Measurements from ENCODE around the gene CDH15.

CDH15 gene

DNA sequence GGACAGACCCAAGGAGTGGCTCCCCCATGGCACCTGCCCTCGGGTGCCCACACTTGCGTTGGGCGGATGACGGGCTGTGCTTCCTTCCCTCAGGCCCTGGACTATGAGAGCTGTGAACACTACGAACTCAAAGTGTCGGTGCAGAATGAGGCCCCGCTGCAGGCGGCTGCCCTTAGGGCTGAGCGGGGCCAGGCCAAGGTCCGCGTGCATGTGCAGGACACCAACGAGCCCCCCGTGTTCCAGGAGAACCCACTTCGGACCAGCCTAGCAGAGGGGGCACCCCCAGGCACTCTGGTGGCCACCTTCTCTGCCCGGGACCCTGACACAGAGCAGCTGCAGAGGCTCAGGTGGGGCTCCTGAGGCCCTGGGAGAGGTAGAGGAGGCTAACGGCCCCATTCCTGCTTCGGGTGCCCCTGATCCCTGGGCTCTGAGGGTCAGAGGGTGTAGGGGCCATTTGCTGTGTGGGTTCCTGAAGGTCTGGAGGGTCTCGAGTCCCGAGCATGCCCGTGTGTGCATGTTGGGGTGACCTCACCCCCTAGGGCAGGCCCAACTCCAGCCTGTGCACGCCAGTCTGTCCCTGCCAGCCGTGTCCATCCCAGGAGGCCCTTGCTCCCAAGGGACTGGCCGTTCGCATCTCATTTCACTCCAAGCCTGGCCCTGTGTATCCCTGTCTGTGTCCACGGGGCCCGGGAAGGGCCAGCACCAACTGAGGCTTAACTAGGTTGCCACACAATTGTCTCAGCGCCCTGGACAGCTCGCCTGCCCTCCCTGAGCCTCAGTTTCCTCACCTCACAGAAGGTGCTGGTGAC is 18.8 kb downstream of the CDH15 start:
- DNase-seq, result no peak

DNA sequence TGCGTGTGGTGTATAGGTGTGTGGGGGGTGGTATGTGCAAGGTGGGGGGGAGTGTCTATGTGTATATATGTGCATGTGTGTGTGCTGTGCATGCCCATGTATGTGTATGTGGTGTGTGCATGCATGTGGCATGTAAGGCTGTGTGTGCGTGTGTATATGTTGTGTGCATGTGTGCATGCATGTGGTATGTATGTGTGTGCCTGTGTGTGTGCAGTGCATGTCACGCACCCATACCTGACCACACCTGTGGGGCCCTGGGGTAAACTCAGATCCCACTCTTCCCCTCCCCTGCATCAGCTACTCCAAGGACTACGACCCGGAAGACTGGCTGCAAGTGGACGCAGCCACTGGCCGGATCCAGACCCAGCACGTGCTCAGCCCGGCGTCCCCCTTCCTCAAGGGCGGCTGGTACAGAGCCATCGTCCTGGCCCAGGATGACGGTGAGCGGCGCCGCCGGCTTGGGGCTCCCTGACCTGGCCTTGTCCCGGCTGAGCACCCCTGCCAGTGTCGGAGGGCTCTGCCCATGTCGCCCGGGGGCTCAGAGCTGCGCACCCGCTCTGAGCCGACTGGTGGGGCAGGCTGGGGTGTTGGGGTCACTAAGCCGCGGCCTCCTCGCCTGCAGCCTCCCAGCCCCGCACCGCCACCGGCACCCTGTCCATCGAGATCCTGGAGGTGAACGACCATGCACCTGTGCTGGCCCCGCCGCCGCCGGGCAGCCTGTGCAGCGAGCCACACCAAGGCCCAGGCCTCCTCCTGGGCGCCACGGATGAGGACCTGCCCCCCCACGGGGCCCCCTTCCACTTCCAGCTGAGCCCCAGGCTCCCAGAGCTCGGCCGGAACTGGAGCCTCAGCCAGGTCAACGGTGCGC is 19.7 kb downstream of the CDH15 start:
- DNase-seq, result no peak

DNA sequence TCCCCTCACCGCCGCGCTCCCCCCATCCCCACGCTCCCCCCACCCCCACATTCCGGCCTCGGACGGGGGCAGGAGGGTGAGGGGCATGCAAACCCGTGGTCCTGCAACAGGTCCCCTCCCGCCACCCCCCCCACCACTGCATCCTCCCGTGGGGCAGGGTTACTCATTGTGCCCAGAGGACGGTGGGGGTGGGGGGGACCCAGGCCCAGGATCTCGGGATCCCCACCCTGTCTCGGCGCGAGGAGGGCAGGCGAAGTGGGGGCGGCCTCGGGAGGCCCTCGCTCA is 20.3 kb downstream of the CDH15 start:
- DNase-seq, result no peak

DNA sequence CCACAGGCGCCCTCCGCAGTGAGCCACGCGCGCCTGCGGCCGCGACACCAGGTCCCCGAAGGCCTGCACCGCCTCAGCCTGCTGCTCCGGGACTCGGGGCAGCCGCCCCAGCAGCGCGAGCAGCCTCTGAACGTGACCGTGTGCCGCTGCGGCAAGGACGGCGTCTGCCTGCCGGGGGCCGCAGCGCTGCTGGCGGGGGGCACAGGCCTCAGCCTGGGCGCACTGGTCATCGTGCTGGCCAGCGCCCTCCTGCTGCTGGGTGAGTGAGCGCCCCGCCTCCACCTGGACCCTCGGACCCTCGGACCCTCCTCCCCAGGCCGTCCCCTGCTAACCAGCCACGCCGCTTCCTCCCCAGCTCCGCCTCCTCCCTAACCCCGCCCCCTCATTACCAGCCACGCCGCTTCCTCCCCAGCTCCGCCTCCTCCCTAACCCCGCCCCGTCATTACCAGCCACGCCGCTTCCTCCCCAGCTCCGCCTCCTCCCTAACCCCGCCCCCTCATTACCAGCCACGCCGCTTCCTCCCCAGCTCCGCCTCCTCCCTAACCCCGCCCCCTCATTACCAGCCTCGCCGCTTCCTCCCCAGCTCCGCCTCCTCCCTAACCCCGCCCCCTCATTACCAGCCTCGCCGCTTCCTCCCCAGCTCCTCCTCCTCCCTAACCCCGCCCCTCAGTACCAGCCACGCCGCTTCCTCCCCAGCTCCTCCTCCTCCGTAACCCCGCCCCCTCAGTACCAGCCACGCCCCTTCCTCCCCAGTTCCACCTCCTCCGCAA is 20.8 kb downstream of the CDH15 start:
- peak; percentile 41 to 84 for DNase-seq

DNA sequence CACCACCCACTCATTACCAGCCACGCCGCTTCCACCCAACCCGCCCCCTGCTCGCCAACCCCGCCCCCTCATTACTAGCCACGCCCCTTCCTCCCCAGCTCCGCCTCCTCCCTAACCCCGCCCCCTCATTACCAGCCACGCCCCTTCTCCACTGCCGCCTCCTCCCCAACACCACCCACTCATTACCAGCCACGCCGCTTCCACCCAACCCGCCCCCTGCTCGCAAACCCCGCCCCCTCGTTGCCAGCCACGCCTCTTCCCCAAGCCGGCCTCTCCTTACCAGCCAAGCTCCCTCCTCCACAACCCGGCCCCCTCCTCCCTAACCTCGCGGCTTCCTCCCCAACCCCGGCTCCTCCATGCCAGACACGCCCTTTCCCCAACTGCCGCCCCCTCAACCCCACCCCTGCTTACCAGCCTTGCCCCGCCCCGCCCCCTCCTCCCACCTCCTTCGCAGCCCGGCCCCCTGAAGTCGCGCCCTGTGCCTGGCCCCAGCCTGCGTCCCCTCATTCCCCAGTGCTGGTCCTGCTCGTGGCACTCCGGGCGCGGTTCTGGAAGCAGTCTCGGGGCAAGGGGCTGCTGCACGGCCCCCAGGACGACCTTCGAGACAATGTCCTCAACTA is 21.5 kb downstream of the CDH15 start:
- DNase-seq, result peak in 1 of 2 donors; percentile 65

DNA sequence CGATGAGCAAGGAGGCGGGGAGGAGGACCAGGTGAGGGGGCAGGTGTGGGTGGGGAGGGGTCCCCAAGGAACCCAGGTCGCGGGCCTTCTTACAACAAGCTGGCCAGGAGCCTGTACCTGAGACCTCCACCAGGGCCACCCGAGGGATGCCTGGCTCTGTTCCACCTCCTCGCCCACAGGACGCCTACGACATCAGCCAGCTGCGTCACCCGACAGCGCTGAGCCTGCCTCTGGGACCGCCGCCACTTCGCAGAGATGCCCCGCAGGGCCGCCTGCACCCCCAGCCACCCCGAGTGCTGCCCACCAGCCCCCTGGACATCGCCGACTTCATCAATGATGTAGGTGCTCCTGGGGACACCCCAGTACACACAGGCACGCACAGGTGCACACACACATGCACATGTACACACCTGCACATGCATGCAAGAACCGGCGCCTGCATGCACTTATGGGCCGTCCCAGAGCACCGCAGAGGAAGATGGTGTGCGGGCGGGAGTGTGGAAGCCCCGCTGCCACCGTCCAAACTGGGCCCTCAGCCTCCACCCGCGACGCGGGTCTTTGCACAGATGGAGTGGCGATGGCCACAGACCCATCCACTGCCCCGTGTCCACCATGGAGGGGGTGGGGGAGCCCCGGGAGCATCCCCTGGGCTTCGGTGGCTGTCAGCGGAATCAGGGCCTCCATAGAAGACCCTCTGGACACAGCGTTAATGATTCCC is 22.2 kb downstream of the CDH15 start:
- no peak for DNase-seq

DNA sequence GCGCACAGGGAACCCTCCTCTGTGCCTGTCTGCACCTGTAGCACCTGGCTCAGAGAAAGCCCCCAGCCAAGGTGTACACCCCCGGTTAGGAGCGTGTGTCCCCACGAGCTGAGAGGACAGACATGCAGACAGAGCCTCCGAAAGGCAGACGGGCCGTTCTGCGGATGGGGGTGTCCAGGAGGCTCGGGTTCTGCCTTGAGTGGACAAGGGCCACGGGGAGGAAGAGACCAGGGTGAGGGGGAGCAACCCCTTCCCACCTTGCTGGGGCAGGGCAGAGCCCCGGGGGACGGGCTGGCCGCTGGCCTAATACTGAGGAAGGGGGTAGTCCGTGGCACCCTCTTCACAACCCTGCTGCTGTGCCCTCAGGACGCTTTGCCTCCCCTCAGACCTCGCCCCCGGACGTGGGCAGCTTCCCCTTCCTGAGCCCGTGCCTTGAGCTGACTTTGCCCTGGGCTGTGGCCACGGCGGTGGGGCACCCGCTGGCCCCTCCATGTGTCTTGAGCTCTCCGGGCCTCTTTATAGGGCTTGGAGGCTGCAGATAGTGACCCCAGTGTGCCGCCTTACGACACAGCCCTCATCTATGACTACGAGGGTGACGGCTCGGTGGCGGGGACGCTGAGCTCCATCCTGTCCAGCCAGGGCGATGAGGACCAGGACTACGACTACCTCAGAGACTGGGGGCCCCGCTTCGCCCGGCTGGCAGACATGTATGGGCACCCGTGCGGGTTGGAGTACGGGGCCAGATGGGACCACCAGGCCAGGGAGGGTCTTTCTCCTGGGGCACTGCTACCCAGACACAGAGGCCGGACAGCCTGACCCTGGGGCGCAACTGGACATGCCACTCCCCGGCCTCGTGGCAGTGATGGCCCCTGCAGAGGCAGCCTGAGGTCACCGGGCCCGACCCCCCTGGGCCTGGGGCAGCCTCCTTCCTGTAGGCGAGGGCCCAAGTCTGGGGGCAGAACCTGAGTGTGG is 23.1 kb downstream of the CDH15 start:
- DNase-seq, result no peak

DNA sequence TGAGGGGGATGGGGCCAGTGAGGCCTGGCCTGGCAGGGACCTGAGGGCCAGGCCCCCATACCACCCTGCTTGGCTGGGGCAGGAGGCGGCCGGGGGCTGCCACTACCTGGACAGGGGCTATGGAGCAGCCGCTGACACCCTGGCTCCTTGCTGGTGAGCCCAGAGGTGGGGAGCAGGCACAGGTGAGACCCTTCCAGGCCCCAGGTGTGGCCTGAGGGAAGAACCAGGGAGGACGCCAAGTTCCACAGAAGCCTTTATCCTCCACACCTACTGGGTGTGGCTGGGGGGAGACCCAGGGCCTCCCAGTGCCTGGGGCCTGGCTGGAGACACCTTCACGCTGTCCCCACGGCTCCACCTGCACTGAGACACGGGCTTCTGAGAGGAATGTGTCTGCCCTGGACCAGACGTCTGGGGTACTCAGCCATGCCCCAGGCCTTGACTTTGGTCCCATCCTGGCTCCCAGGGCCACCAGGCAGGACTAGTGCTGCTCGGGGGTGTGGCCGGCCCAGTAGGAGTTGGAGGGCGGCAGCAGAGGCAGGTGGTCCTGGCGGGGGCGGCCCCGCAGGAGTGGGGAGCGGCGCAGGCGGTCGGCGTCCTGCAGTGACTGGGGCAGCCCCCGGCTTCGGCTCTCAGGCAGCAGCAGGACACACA is 24.1 kb downstream of the CDH15 start:
- DNase-seq, result no peak

DNA sequence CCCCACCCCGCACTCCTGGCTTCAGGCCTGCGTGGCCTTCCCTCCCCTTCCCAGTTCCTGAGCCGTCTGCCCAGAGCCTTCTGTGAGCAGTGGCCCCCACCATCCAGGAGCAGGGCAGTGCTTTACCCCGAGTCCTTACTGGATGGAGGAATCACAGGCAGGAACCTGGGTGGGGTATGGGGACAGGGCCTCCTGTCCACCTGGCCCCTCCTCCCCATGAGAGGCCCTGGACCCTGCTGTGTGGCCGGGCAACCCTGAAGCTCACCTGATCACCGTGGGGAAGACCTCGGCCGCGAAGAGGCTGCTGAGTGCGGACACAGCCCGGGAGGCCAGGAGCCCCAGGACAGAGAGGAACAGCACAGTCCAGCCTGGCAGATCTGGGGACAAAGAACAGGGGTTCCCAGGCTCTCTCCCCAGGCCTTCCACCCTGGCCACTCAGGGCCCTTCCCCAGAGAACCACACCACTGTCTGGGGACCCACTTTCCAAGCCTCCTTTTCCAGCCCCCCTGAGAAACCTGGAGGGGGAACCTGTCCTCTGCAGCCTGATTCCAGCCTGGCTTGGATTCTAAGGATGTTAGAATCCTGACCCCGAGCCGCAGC is 25.6 kb downstream of the CDH15 start:
- no peak for DNase-seq

DNA sequence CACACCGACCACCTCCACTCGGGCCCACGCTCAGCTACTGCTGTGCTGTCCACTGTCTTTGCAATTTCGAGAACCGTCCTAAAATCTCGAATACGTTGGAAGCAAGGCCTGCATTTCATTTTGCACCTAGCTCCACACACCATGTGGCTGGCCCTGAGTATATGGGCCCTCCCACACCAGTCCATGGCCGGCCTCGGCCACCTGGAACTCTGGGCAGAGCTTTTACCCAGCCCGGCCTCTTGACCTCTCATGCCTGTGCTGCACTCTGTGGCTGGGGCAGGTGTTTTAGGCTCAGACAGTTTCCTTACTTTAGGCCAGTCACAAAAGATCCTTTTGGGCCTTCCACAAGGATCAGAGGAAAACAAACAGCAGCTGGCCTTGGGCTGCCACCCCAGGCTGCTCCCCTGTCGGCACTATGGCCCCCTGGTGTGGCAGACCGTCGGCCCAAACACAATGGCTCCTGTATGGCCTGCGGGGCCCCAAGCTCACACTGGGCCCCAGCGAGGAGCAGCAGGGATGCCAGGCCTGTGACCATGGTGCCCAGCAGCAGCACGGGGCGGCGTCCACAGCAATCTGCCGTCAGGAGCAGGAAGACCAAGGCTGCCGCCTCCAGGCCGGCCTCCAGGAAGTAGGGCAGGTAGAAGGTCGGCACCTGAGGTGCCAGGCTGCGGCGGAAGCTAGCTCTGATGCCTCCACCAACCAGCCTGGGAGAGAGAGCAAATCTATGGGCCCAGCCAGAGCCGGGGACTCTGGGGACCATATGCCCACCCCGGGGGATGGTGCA is 26.3 kb downstream of the CDH15 start:
- no peak for DNase-seq

DNA sequence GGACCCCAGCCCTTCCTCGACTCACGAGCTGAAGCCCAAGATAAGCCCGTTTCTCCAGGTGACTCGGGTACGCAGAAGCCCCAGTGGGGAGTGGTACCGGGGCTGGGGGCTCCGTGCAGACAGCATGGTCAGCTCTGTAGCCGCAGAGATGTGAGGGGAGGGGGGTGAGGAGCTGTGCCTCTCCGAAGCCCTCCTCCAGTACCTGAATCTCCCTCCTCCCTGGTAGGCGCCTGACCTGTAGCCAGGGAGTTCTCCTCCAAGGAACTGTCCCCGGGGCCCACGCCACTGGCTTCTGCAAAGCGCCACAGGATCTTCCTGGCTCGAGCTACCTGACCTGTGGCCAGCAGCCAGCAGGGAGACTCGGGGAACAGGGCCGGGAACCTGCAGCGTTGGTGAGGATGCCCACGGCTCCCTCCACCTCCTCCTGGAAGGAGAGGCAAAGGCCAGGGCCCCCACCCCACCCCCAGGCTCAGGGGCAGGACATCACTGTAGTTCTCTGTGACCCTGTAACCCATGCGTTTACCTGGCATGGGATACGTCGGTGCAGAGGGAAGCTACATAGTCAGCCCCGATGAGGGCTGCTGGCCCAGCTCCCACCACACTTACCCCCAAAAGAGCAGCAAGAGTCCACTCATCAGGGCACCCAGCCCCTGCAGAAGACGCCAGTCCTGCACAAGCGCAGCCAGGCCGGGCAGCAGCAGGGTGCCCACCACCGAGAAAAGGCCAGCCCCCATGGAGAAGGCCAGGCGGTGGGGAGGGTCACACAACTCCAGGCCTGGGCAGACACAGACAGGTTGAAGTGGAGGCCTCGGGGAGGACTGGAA is 27.1 kb downstream of the CDH15 start:
- no peak for DNase-seq

DNA sequence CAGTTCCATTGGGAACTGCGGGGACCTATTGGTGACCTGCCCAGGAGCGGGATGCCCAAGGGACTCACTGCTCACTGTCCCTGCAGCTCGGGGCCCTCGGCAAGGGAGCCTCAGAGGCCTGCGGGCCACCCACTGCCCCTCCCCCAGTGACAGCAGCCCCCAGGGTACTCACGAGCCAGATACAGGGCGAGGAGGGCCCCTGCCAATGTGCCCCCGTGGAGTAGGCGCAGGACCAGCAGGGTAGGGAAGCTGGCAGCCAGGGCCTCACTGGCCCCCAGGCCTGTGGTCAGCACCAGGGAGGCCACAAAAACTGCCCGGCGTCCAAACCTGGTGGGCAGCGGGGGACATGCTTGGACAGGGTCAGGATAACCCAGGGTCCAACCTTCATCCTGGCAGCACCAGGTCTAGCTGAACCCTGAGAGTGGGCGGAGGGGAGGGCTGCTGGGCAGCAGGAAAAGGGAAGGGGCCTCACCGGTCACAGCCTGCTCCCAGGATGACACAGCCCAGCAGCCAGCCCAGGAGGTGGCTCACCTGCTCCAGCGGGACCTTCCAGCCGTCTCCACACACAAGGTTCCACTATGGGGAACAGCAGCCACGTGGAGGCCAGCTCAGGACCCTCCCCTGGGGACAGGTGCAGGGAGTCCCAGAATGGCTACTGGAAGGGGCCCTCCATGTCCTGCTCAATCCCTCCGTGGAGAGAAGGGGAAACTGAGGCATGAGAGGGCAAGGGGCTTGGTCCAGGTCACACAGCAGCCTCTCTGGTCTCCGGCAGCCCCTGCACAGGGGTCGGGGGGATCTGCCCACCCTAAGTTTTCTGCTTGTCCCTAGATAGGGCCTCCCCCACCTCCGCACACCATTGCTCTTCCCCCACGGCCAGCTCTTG is 27.9 kb downstream of the CDH15 start:
- no peak for DNase-seq

DNA sequence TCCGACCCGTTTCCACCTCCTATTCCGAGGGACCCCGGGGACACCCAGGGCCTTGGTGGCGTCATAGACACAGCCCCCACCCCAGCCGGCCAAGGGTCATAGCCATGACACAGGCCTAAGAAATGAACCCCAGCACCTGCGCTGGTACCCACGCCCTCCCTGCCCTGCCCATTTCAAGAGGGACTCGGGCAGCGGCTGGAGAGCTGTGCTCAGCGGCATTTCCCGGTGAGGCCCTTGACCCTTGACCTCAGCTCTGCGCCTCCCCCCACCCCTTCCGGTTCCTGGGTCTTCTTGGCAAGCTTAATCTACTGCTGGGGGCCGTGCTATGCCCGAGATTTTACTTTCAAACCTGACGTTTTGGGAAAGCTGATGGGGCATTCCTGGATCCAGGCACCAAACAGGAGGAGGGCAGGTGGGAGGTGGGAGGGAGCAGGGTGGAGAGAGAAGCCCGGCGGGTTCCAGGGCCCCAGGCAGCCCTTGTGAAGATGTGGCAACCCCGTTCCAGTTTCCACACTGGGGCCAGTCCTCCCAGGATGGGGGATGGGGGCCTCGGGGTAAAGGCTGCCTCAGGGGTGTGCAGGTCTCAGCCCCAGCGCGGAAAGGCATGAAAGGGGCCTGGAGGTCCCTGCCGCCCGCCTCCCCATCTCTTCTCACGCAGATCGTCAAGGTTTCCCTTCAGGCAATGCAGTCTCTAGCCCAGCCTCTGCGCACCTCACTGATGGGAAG is 28.7 kb downstream of the CDH15 start, which contains the start of gene SLC22A31:
SLC22A31 (minus strand) TSS at position 414 of the 726 bp plus-strand sequence; CDS start at position 378, 36 bp downstream.
- no peak for DNase-seq

DNA sequence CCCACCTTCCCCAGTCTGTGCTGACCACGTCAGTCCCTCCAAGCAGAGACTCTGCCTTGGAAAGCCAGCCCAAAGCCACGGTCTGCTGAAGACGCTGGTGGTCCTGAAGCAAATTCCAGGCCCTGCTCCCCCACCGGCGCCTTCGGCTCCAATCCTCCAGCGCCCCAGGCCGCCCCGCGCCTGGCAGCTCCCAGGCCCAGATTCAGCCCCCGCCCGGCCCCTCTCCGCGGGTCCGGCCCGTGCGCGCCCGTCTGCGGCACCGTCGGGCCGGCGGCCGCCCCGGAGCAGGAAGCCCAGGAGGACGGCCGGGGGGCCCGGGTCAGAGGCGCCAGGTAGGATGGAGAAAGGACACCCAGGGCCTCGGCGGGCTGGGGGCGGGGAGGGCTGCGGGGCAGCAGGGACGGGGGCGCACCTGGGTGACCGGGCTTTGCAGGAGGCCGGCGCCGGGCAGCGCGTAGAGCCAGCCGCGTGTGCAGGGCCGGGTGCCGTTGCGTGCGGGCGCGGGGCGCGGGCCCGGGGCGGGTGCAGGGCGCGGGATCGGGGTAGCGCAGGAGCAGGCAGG is 29.4 kb downstream of the CDH15 start:
- no peak for DNase-seq

DNA sequence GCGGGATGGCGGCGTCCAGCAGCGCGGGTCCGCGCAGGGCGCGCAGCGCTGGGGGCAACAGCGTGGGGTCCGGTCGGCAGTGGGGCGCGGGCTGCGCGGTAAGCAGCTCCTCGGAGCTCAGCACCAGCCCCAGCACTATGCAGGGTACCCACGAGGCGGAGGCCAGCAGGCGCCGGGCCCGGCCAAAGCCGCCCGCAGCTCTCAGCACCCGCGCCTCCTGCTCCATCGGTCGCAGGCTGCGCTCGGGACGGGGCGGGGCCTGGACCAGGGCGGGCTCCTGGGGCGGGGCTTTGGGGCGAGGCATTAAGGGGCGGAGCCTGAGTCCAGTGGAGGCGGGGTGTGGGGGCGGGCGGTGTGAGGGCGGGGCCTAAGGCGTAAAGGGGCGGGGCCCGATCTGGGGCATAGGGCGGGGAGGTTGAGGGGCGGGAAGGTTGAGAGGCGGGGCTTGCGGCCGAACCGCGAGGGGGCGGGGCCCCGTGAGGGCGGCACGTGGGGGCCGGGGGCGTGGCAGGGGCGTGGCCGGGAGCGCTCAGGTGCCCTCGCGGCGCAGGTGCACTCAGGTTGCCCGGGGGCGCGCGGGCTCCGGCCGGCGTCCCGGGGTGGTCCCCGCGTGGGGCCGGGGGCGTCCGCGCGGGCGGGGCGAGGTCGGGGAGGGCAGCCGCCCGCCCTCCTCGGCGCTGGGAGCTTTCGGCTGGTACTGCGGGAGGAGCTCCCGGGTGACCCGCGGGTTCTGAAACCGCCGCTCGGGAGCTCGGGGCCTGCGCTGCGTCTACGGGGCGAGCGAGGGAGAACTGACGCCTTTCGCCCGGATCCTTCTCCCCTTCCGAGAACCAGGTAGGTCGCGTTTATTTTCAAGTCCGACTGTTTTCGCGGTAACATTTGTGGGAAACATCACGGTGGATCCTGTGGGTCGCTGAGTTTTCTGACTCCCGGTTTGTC is 30.2 kb downstream of the CDH15 start:
- peak; percentile 78 to 82 for DNase-seq

All from activated CD4-positive, alpha-beta T cell treated with anti-CD3 and anti-CD28 coated beads for 4 hours (primary cell).